Skin epidermis (tissue), 12 donors: ENCODE measurements around the gene TCF15.

Source experiments
- H3K27ac ChIP-seq, 21 experiments: fragments of 200-600 bp; sonication (generic) in 11 of 21; one replicate each; pipeline ENCODE4 v1.5.0; 2020; ENCODE audit warnings: mild to moderate bottlenecking in 3 of 21, inconsistent platforms in 2 of 21, moderate library complexity in 2 of 21
- H3K4me3 ChIP-seq, 7 experiments: fragments of 200-600 bp; sonication (generic) in 2 of 7; one replicate each; pipeline ENCODE4 v1.5.0; 2020; ENCODE audit warnings: inconsistent platforms in 2 of 7, mild to moderate bottlenecking in 2 of 7, moderate library complexity in 1 of 7

The TCF15 gene

GRCh38 chr20:562232-562897 lies 47.7 kb downstream of the TCF15 start:
- Histone ChIP-seq H3K4me3 (no peak overlapping the region), H3K27ac (no peak overlapping the region)

GRCh38 chr20:561437-562231 lies 48.5 kb downstream of the TCF15 start:
- Histone ChIP-seq H3K27ac (no peak overlapping the region), H3K4me3 (no peak overlapping the region)

GRCh38 chr20:560680-561079 lies 49.4 kb downstream of the TCF15 start:
- no peak overlapping the region for H3K4me3 ChIP-seq
- H3K27ac ChIP-seq, result no peak overlapping the region

GRCh38 chr20:558117-558516 lies 52.0 kb downstream of the TCF15 start:
- Histone ChIP-seq H3K27ac (no peak overlapping the region), H3K4me3 (no peak overlapping the region)

- no peak overlapping the region for H3K27ac ChIP-seq
- H3K4me3 ChIP-seq, result no peak overlapping the region
Measured at GRCh38 chr20:556984-557383, 53.1 kb downstream of the TCF15 start.

- Histone ChIP-seq H3K4me3 (no peak overlapping the region), H3K27ac (peak overlapping the region in 1 of 21 experiments; percentile 32)
Measured at GRCh38 chr20:555976-556385, 54.1 kb downstream of the TCF15 start.
